ENCODE data around the gene NEMP1.

NEMP1 gene

GRCh38 chr12:57105011-57105753 lies 26.6 kb upstream of the NEMP1 start:
- TF ChIP-seq, protein P1, sequence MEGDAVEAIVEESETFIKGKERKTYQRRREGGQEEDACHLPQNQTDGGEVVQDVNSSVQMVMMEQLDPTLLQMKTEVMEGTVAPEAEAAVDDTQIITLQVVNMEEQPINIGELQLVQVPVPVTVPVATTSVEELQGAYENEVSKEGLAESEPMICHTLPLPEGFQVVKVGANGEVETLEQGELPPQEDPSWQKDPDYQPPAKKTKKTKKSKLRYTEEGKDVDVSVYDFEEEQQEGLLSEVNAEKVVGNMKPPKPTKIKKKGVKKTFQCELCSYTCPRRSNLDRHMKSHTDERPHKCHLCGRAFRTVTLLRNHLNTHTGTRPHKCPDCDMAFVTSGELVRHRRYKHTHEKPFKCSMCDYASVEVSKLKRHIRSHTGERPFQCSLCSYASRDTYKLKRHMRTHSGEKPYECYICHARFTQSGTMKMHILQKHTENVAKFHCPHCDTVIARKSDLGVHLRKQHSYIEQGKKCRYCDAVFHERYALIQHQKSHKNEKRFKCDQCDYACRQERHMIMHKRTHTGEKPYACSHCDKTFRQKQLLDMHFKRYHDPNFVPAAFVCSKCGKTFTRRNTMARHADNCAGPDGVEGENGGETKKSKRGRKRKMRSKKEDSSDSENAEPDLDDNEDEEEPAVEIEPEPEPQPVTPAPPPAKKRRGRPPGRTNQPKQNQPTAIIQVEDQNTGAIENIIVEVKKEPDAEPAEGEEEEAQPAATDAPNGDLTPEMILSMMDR (IDR thresholded peaks at IDR 0.05; ENCODE audit: low read depth, low read length) = no peak
- no peak for DNase-seq (ENCODE audit: low read depth in 2 of 2)
- no peak overlapping the region for H3K4me3 ChIP-seq (replicated peaks in 1 of 2; ENCODE audit: low read depth in 2 of 2, low read length in 2 of 2)

GRCh38 chr12:57104292-57104910 lies 25.8 kb upstream of the NEMP1 start:
- no peak overlapping the region for H3K4me3 ChIP-seq (replicated peaks in 1 of 2; ENCODE audit: low read depth in 2 of 2, low read length in 2 of 2)
- DNase-seq (ENCODE audit: low read depth in 2 of 2) = no peak
- TF ChIP-seq, protein P1 (IDR thresholded peaks at IDR 0.05; ENCODE audit: low read depth, low read length) = no peak

DNA sequence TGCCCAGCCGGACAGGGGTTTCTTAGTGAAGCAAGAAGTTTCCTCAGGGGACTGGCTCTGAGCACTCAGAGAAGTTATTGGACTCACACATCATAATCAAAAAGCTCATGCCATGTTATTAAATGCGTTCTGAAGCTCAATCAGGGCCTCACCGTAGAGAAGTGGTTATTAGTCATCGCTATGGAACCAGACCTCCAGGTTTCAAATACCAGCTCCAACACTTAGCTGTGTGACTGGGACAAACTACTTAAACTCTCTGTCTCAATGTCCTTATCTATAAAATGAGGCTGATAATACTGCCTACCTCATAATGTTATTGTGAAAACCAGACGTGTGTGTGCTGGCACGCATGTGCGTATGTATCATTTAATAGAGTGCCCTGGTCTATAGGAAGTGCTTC lies 25.3 kb upstream of the NEMP1 start:
- TF ChIP-seq, protein P1 (IDR thresholded peaks at IDR 0.05; ENCODE audit: low read depth, low read length) = no peak
- no peak for DNase-seq (ENCODE audit: low read depth in 2 of 2)
- H3K4me3 ChIP-seq (replicated peaks in 1 of 2; ENCODE audit: low read depth in 2 of 2, low read length in 2 of 2) = no peak overlapping the region

DNA sequence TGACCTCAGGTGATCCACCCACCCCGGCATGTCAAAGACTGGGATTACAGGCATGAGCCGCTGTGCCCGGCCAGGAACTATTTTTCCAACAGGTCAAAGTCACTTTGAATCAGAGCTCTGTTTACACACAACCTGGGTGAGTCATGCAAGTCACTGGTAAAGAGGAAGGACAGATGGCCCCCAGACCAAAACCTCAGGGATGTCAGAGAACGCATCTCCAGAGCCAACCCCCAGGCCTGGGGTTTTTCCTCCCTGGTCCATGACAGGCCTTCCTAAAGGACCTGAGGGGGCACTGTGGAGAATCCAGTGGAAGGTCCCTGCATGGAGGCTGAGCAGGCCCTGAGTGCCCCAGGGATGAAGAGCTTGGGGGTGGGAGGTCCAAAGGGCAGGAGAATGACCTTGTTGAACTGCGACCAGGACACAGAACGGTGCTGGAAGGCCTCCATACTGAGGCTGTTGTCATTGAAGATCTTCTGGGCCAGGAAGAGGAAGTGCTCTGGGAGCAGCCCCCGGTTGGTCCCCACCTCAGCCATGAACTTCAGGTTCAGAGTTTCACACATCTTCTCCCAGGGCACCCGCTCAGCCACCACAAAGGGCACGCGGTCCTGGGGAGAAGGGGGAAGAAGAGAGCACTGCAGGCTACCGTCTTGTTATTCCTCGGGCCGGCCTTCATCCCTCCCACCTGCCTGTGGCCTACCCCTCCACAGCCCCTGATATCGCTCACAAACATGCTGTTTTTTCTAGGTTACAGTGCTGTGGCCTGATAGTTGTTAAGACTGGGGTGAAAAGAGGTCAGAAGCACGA lies 23.5 kb upstream of the NEMP1 start:
- DNase-seq (ENCODE audit: low read depth in 2 of 2) = no peak
- TF ChIP-seq, protein P1 (IDR thresholded peaks at IDR 0.05; ENCODE audit: low read depth, low read length) = no peak
- no peak overlapping the region for H3K4me3 ChIP-seq (replicated peaks in 1 of 2; ENCODE audit: low read depth in 2 of 2, low read length in 2 of 2)

GRCh38 chr12:57099766-57100165 lies 21.2 kb upstream of the NEMP1 start:
- TF ChIP-seq, protein P1 (IDR thresholded peaks at IDR 0.05; ENCODE audit: low read depth, low read length) = no peak
- H3K4me3 ChIP-seq (replicated peaks in 1 of 2; ENCODE audit: low read depth in 2 of 2, low read length in 2 of 2) = no peak overlapping the region

DNA sequence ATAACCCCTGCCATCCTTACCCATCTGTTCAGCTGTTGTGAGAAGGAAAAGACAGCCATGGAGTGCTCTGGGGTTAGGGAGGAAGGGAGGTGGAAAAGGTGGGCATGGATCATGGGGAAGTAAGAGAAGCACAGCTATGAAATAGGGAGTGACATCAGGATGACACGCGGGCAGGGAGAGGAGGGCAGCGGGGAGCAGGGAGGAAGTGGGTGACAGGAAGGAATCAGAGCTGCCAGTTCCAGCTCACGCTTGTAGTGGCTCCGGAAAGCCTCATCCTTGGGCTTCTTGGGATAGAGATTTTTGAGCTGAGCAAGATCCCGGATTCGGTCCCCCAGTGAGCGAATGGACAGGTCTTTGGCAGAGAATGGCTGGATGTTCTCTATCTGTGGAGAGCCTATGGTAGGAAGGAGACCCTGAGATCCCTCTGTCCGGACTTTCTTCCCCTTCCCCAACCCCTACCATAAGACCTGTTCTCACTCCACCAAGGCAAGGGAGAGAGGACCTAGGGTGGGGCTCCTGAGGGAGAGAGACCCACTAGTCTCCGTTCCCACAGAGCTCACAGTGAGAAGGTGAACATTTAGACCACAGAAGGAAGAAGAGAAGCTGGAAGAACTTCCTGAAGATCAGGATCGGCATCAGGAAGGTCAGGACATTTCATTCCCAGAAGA lies 20.6 kb upstream of the NEMP1 start:
- no peak overlapping the region for H3K4me3 ChIP-seq (replicated peaks in 1 of 2; ENCODE audit: low read depth in 2 of 2, low read length in 2 of 2)
- no peak for DNase-seq (ENCODE audit: low read depth in 2 of 2)
- TF ChIP-seq, protein P1 (IDR thresholded peaks at IDR 0.05; ENCODE audit: low read depth, low read length) = no peak

More at GRCh38 chr12:57099766-57100165, 21.2 kb upstream of the NEMP1 start:
- DNase-seq (ENCODE audit: low read depth in 2 of 2) = no peak
